Neuronal stem cell (in vitro differentiated cells): Measurements from ENCODE around the gene SMAP1.

Source experiments
- DNase-seq: peaks from one replicate; pipeline ENCODE4 v3.0.0-alpha.2; 2013; ENCODE audit warnings: low spot score
- H2AFZ ChIP-seq: one replicate; pipeline ENCODE4 v1.6.1; 2013; ENCODE audit warnings: mild to moderate bottlenecking, low read length, inconsistent platforms
- H2AK5ac ChIP-seq: 2 replicates; pipeline ENCODE4 v1.6.1; 2013; ENCODE audit warnings: low read depth, mild to moderate bottlenecking, inconsistent platforms, low read length, moderate library complexity, mixed read lengths
- H2BK120ac ChIP-seq: 2 replicates; pipeline ENCODE4 v1.6.1; 2013; ENCODE audit warnings: low read depth, mild to moderate bottlenecking, inconsistent platforms, low read length, moderate library complexity, mixed read lengths
- H2BK12ac ChIP-seq: one replicate; pipeline ENCODE4 v1.6.1; 2013; ENCODE audit warnings: low read length, inconsistent platforms
- H2BK15ac ChIP-seq: 2 replicates; pipeline ENCODE4 v1.6.1; 2013; ENCODE audit warnings: mild to moderate bottlenecking, low read length, inconsistent platforms, mixed read lengths
- H2BK5ac ChIP-seq: one replicate; pipeline ENCODE4 v1.6.1; 2013; ENCODE audit warnings: inconsistent platforms, mild to moderate bottlenecking, low read length, moderate library complexity
- H3K14ac ChIP-seq: one replicate; pipeline ENCODE4 v1.6.1; 2013; ENCODE audit warnings: low read length, inconsistent platforms
- H3K18ac ChIP-seq: 2 replicates; pipeline ENCODE4 v1.6.1; 2013; ENCODE audit warnings: low read length, inconsistent platforms
- H3K23ac ChIP-seq: 2 replicates; pipeline ENCODE4 v1.6.1; 2013; ENCODE audit warnings: low read depth, mild to moderate bottlenecking, mixed read lengths, low read length, inconsistent platforms; ENCODE audit not compliant: poor library complexity
- H3K27ac ChIP-seq: replicated peaks from 3 replicates; pipeline ENCODE4 v1.5.1; 2013; ENCODE audit warnings: low read length, inconsistent platforms
- H3K27me3 ChIP-seq, 3 experiments: 2 replicates each; pipeline ENCODE4 v1.6.1; 2013; ENCODE audit warnings: low read length in 3 of 3, mild to moderate bottlenecking in 2 of 3, inconsistent platforms in 1 of 3, low read depth in 1 of 3, mixed read lengths in 1 of 3, moderate library complexity in 1 of 3; ENCODE audit not compliant: control insufficient read depth in 3 of 3, insufficient read depth in 3 of 3
- H3K36me3 ChIP-seq, 2 donors: replicated peaks in 1 of 2; 2 replicates each; pipeline ENCODE4 v1.6.1; 2013; ENCODE audit warnings: low read length in 2 of 2; ENCODE audit not compliant: control insufficient read depth in 2 of 2, insufficient read depth in 2 of 2
- H3K4ac ChIP-seq: 2 replicates; pipeline ENCODE4 v1.6.1; 2013; ENCODE audit warnings: inconsistent platforms, mild to moderate bottlenecking, low read length, moderate library complexity
- H3K4me1 ChIP-seq, 2 donors: 1 replicate in 1 of 2; 2 replicates in 1 of 2; pipeline ENCODE4 v1.6.1; 2013; ENCODE audit warnings: low read length in 2 of 2, low read depth in 1 of 2; ENCODE audit not compliant: control insufficient read depth in 2 of 2, insufficient read depth in 1 of 2
- H3K4me2 ChIP-seq: one replicate; pipeline ENCODE4 v1.6.1; 2013; ENCODE audit warnings: mild to moderate bottlenecking, low read length, inconsistent platforms; ENCODE audit not compliant: insufficient read depth, poor library complexity, severe bottlenecking
- H3K4me3 ChIP-seq, 2 donors: 2 replicates each; pipeline ENCODE4 v1.5.1; 2013; ENCODE audit warnings: low read length in 2 of 2, mild to moderate bottlenecking in 2 of 2, inconsistent platforms in 1 of 2, moderate library complexity in 1 of 2
- H3K79me1 ChIP-seq: one replicate; pipeline ENCODE4 v1.6.1; 2013; ENCODE audit warnings: low read depth, mild to moderate bottlenecking, inconsistent platforms, low read length, moderate library complexity
- H3K9ac ChIP-seq: one replicate; pipeline ENCODE4 v1.6.1; 2013; ENCODE audit warnings: mild to moderate bottlenecking, low read depth, low read length, inconsistent platforms; ENCODE audit not compliant: poor library complexity
- H3K9me3 ChIP-seq, 2 donors: replicated peaks in 1 of 2; 2 replicates each; pipeline versions ENCODE3 to v1.6.1; 2013; ENCODE audit warnings: low read length in 2 of 2, mild to moderate bottlenecking in 2 of 2, inconsistent platforms in 1 of 2, low read depth in 1 of 2, mixed read lengths in 1 of 2, moderate library complexity in 1 of 2; ENCODE audit not compliant: control insufficient read depth in 2 of 2, insufficient read depth in 1 of 2
- H4K8ac ChIP-seq: one replicate; pipeline ENCODE4 v1.6.1; 2013; ENCODE audit warnings: low read depth, mild to moderate bottlenecking, inconsistent platforms, low read length, moderate library complexity
- H4K91ac ChIP-seq: one replicate; pipeline ENCODE4 v1.6.1; 2013; ENCODE audit warnings: low read length, low read depth, mild to moderate bottlenecking, inconsistent platforms; ENCODE audit not compliant: poor library complexity
- WGBS, 2 donors: extraction: QIAGEN DNeasy Blood & Tissue Kit; methylation state at CpG; one replicate each; pipeline ENCODE4 v1.1.7; 2013; ENCODE audit warnings: missing lambda C conversion rate in 2 of 2, mixed read lengths in 1 of 2; ENCODE audit not compliant: insufficient read length in 2 of 2, insufficient replicate concordance in 1 of 2; ENCODE audit errors: extremely low coverage in 2 of 2; 5-methylcytosine and 5-hydroxymethylcytosine counted together

Gene SMAP1

GRCh38 chr6:70852667-70853246, 185.1 kb downstream of the SMAP1 start:
- peaks cover 0 to 10% of the 10 kb centered on the region in 2 donors for H3K9me3 ChIP-seq
- H3K9ac ChIP-seq = no peak overlapping the region
- no peak overlapping the region for H2AK5ac ChIP-seq
- no peak overlapping the region for H2BK120ac ChIP-seq
- no peak overlapping the region for H3K4me2 ChIP-seq
- H2AFZ ChIP-seq = no peak overlapping the region
- no peak overlapping the region for H3K27ac ChIP-seq
- H3K36me3 ChIP-seq = peaks cover 0 to 8% of the 10 kb centered on the region in 2 donors
- no peak overlapping the region for H2BK15ac ChIP-seq
- H3K23ac ChIP-seq = no peak overlapping the region
- no peaks in the 10 kb centered on the region for H3K27me3 ChIP-seq
- no peak overlapping the region for H4K91ac ChIP-seq
- H3K14ac ChIP-seq = no peak overlapping the region
- no peaks in the 10 kb centered on the region for H3K4me1 ChIP-seq
- no peak overlapping the region for H4K8ac ChIP-seq
- H3K4me3 ChIP-seq = no peak overlapping the region
- no peaks in the 10 kb centered on the region for H3K79me1 ChIP-seq
- no peak overlapping the region for H3K4ac ChIP-seq
- no peak overlapping the region for H2BK5ac ChIP-seq
- H3K18ac ChIP-seq = no peak overlapping the region
- no peak for DNase-seq
- H2BK12ac ChIP-seq = no peak overlapping the region

- Histone ChIP-seq H3K4ac (no peak overlapping the region), H4K8ac (no peak overlapping the region), H2AK5ac (no peak overlapping the region), H3K4me2 (no peak overlapping the region), H2BK120ac (no peak overlapping the region), H3K27ac (no peak overlapping the region), H3K79me1 (no peaks in the 10 kb centered on the region), H3K36me3 (peaks cover 0 to 34% of the 10 kb centered on the region in 2 donors), H3K9me3 (no peaks in the 10 kb centered on the region), H2BK12ac (no peak overlapping the region), H2AFZ (no peak overlapping the region), H2BK15ac (no peak overlapping the region), H3K18ac (no peak overlapping the region), H3K4me1 (no peaks in the 10 kb centered on the region), H3K9ac (no peak overlapping the region), H3K14ac (no peak overlapping the region), H3K27me3 (no peaks in the 10 kb centered on the region), H3K23ac (no peak overlapping the region), H3K4me3 (no peak overlapping the region), H2BK5ac (no peak overlapping the region), H4K91ac (no peak overlapping the region)
- no CpG with 5 or more reads among the region's 5 CpGs for WGBS, 2 donors
- DNase-seq = no peak
Observed at GRCh38 chr6:70857387-70858077, 189.8 kb downstream of the SMAP1 start.

GRCh38 chr6:70860045-70860444, 192.4 kb downstream of the SMAP1 start:
- Histone ChIP-seq H3K23ac (no peak overlapping the region), H3K9ac (no peak overlapping the region), H2BK12ac (no peak overlapping the region), H3K4ac (no peak overlapping the region), H3K27ac (no peak overlapping the region), H2AFZ (no peak overlapping the region), H3K4me2 (no peak overlapping the region), H3K9me3 (no peaks in the 10 kb centered on the region), H2BK15ac (no peak overlapping the region), H3K79me1 (no peaks in the 10 kb centered on the region), H2AK5ac (no peak overlapping the region), H3K18ac (no peak overlapping the region), H2BK120ac (no peak overlapping the region), H3K14ac (no peak overlapping the region), H3K27me3 (no peaks in the 10 kb centered on the region), H4K91ac (no peak overlapping the region), H3K4me3 (no peak overlapping the region), H3K4me1 (peaks cover 7 to 14% of the 10 kb centered on the region in 2 donors), H4K8ac (no peak overlapping the region), H2BK5ac (no peak overlapping the region), H3K36me3 (peaks cover 0 to 32% of the 10 kb centered on the region in 2 donors)
- DNase-seq = no peak
- no CpG with 5 or more reads among the region's 1 CpG for WGBS, 2 donors

- no peak overlapping the region for H3K14ac ChIP-seq
- no CpG with 5 or more reads among the region's 1 CpG for WGBS, 2 donors
- no peak overlapping the region for H2AK5ac ChIP-seq
- no peak overlapping the region for H2BK5ac ChIP-seq
- no peak overlapping the region for H3K4me3 ChIP-seq
- H4K91ac ChIP-seq = no peak overlapping the region
- no peak overlapping the region for H3K4ac ChIP-seq
- H4K8ac ChIP-seq = no peak overlapping the region
- peaks cover 0 to under 1% of the 10 kb centered on the region in 2 donors for H3K9me3 ChIP-seq
- no peak for DNase-seq
- no peak overlapping the region for H3K27ac ChIP-seq
- no peak overlapping the region for H2BK120ac ChIP-seq
- no peak overlapping the region for H3K18ac ChIP-seq
- H2AFZ ChIP-seq = no peak overlapping the region
- no peak overlapping the region for H3K4me2 ChIP-seq
- H3K9ac ChIP-seq = no peak overlapping the region
- H3K27me3 ChIP-seq = no peaks in the 10 kb centered on the region
- no peak overlapping the region for H3K23ac ChIP-seq
- no peak overlapping the region for H2BK15ac ChIP-seq
- peaks cover 7 to 14% of the 10 kb centered on the region in 2 donors for H3K4me1 ChIP-seq
- H2BK12ac ChIP-seq = no peak overlapping the region
- H3K79me1 ChIP-seq = no peaks in the 10 kb centered on the region
- H3K36me3 ChIP-seq = peaks cover 0 to 31% of the 10 kb centered on the region in 2 donors
Observed at GRCh38 chr6:70860920-70861319, 193.2 kb downstream of the SMAP1 start.
